ENCODE data around the gene PHF1.
A peak's percentile ranks its signal among the peaks of the same experiment; 100 is the strongest.

The PHF1 gene

DNA sequence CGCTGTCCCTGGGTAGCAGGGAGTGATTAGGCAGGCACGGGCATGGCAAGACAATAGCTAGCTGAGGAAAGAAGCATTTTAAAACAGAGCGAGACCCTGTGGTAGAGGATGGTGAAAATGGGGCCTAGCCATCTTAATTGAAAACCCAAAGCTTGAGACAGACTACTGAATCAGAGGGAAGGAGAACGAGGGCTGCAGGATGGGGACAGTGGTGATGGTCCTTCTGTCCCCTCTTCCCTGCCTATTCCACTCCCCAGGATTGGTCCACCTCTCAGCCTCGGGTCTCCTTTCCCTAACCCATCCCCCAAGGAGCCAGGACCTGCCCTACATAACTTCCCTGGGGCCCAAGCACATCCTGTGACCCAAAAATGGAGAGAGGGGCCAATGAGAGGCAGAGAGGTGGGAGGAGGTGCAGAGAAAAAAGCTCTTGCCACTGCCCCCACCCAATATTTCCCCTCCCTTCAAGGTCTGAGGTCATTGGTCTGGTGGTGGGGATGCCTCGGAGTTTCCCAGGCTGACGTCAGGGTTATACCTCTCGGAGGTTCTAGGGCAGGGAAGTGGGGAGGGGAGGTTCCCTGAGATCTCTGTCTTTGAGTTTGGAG is 8.0 kb downstream of the PHF1 start:
- peak; percentile 56 to 61 for DNase-seq

DNA sequence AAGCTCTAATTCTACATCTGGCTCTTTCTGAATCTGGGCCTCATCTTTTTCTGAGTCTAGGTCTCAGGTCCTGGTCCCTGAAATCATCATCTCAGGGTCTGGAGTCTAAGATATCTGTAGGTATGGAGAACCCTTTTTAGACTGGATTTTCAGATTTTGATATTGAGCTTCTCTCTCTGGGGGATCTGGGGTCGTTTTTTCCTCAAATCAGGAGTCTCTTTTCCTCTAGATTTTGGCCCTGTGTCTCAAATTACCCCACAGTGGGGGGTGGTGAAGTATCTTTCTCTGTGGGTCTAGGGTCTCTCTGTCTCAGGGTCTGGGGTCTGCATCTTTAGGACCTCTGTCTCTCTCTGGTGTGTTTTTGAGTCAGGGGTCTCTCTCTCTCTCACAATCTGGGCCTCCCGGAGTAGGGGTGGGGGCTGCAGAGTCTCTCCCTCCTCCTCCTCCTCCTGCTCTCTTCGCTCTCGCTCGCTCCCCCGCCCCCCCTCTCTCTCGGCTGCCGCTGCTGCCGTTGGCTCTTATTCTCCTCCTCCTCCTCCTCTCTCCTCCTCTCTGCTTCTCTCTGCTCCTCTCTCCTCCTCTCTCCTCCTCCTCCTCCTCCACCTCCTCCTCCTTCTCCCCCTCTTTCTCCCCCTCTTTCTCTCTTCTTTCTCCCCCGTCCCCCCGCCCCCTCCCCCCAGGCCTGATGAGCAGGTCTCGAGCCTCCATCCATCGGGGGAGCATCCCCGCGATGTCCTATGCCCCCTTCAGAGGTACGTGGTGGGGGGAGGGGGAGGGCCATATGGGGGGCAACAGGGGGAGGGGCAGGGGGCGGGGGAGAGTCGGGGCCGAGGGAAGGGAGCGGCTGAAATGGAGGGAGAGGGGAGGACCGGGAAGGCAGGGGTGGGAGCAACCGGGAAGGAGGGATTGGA is 9.0 kb downstream of the PHF1 start, which contains the start of gene SYNGAP1:
Gene SYNGAP1, plus strand, starts transcription at position 486 of the 911 bp plus-strand sequence. Its CDS starts 200 bp downstream, at position 686.
- peak; percentile 64 for DNase-seq

DNA sequence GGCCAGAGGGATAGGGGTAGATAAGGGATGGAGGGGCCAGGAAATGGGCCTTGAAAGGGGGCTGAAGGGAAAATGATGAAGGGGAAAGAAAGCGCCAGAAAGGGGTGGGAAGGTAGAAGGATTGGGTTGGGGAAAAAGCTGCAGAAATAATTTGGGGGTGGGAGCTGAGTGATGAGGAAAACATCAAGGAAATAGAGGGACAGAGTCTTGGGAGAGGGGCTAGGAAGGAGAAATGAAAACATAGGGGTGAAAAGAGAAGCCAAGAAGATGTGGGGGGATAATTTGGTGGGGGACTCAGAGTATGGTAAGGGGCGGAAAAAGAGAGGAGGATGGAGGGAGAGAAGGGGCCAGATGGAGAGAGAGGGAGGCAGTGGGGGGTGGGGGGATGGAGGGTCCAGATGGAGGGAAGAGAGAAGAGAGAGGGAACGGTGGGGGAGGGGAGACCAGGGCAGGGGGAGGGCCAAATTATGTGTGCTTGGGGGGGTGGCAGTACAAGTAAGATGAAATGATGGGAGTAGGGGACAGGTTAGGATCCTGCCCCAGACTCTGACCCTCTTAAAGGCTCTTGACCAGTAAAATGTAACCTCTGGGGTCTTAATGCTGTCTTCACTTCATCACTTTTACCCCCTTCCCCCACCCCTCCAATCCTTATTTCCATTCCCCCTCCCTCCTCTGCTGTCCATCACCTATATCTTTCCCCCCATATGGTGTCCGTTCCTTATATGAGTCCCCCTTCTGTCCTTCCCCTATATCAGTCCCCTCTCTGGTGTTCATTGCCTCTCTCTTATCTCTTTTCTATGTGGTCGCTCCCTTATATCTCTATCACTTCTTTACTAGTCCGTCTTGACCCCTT is 9.9 kb downstream of the PHF1 start:
- DNase-seq: no peak

DNA sequence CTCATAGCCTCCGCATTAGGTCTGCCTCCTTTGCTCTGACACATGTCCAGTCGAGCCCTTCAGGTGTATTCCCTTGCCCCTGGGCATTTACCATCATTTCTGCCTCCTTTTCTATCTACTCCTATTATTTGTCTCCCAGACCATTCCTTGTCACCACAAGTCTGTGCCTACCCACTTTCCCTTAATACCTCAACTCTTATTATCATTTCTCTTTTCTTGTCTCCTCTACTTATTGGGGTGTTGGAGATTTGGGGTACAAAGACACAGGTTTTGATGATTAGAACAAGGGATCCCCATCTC is 10.5 kb downstream of the PHF1 start:
- DNase-seq: no peak

DNA sequence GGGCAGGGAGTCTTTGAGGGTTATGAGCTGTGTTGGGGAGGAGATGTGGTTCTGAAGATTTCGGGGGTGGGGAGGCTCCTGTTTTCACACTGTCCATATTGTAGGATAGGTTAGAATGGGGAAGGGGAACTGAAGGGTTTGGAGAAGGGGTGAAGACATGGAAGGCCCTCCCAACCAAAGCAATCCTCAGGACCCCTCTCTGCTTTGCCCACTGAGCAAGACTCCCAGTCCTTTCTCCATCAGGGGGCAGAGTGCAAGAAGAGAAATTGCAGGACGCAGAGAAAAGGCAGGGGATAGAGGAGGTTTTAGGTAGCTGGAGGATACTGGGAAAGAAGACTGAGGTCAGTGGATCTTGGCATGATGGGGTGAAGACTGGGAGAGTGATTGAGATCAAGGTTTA is 13.0 kb downstream of the PHF1 start:
- DNase-seq: no peak

DNA sequence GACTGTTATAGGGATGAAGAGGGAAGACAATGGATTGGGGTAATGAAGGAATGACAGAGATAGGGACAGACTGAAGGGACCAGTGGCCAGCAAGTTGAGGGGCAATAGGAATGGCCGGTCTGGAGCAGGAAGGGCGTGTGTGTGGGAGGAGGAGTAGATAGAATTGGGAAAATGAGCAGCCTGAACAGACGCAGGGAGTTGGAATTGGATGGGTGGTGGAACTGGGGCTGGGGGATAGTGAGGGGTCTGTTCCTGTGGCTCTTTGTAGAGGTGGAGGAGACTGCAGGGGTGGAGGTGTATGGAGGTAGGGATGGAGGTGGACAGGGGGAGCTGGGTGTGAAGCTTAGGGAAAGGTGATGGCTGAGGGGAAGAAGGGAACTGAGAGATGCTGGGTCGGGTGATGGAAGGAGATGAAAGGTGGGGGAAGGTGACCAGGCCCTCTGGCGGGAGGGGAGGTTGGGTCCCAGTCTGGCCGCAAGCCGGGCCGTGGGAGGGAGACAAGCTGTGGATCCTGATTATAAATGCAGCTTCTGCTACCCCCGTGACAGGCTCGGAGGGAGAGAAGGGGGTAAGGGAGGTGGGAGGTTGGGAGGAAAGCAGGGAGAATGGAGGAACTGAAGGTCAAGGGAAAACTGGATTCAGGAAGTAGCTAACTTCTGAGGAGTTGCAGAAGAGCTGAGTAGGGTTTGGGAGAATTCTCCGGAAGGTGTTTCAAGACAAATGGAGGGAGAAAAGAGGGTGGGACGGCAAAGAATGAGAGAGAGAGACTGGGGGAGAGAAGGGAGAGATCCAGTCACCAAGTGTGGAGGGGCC is 14.2 kb downstream of the PHF1 start:
- no peak for DNase-seq

DNA sequence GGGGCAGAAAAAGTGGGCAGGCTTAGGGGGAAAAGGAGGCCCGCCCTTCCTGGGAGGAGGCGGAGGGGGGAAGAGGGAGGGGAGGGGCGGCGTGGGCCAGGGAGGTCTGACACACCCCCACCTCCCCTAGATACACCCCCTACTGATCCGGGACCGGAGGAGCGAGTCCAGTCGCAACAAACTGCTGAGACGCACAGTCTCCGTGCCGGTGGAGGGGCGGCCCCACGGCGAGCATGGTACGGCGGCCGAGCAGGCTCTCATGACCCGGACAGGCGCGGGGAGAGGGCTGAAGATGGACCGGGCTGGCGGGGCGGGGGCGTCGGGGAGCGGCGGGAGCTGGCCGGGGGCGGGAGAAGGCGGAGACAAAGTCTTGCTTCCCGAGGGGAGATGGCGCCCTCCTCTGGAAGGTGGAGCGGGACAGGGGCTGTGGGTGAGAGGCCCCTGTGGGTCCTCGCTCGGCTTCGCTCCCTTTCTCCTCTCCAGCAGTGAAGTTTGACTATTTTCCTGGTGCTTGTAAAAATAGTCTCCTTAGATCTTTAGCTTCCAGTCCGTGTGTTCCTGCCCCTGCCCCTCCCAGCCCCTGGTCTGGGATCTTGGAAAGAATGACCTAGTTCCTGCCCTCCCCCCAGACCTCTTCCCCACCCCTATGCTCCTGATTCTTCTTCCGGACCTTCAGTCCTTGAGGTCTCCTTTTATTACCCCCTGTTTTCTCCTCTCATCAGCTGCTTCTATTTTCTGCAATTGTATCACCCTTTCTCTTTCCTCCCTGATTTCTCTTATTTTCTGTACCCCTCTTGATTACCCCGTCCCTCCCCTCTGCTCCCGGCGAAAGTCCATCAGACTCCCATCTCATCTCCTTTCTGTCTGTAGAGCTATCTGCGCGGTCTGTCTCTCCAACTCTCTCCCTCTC is 15.1 kb downstream of the PHF1 start:
- DNase-seq: peak; percentile 81 to 88

DNA sequence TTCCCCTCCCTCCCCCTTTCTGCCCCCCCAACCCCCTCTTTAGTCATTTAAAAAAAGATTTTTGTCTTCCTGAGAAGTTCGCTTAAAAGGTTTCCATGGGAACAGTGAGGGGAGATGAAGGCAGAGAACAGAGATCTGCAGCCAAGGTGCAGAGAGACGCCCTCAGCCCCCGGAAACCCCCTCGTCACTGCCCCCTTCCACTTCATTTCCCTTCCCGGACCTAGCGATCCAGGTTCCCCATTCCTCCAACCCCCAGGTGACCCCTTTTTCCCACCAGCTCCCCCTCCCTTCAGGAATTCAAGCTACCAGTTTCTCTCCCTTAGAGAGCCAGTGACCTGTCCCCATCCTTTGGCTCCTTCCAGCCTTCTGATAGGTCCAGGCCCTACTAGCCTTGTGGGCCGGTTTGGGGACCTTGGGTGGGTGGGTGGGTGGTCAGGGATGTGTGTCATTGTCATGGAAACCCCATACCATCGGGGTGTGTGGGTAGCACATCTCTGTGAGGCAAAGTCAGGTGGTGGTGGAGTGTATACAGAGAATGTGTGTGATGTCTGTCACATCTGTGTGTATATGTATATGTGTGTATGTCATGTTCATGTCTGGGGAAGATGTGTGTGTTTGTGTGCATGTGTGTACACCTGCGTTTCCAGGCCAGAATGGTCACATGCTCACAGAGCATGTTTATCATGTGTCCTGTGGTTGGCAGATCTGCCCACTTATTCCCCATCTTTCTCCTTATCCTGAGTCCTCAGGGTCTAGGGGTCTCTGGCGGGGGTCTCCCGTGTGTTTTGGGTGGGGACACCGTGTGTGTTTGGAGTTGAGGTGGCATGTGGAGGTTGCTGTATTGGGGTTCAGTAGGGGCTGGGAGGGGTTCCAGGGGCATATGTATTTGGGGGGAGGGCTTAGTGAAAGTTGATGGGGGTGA is 16.0 kb downstream of the PHF1 start:
- no peak for DNase-seq

DNA sequence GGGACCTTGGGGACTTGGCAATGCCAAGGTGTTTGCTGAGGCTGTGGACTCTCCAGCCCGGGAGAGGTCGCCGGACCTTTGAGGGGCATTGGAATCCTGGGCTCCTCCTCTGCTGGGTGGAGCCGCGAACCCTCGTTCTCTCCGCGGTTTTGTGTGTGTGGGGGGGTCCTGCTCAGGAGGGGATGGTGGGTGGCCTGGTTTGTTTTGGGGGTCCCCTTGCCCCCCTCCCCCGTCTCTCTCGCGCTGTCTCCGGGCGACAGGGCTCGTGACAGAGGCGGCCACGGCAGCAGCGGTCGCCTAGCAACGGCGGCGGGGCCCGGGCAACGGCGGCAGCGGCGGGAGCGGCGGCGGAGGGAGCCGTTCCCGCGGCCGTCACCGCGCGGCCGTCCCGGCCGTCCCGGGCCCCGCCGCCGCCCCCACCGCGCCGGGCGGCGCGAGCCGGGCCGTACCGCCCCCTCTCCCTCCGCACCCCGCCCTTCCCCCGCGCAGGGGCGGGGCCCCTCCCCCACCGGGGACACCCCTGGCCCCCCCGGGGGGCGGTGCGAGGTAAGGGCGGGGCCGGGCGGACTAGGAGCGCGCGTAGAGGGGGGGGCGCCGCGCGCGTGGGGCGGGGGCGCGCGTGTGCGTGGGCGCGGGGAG is 16.9 kb downstream of the PHF1 start:
- peak; percentile 58 to 67 for DNase-seq

DNA sequence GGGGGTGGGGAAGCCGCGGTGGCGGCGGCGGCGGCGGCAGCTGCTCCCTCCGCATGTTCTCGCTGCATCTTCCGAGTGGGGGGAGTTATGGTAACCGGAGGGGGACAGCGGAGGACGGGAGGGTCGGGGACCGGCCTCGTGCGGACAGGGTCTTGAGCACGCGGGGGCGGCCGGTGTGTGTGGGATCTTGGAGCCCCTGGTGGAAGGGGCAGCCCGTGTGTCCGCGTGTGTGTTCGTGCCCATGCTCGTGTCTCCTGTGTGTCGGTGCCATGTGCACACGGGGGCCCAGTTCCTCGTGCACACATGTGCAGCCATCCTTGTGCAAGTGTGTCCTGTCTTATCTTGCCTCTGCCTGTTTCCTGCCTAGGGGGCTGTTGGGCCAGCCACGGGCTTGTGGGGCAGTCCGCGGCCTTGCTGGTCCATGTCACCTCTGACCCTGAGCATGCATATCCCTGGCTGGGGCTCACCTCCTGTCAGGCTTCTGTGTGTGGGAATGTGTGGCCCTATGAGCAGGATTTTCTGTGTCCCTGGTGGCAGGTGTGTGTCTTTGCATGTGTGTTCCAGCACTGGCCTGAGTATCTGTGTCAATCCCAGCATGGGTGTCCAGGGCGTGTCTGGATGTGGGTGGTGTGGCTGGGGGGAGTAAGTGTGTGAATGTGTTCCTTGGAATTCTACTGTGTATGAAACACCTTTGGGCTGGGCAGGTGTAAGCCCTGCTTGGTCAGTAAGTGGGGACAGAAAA is 17.6 kb downstream of the PHF1 start:
- DNase-seq: peak; percentile 42 to 52

DNA sequence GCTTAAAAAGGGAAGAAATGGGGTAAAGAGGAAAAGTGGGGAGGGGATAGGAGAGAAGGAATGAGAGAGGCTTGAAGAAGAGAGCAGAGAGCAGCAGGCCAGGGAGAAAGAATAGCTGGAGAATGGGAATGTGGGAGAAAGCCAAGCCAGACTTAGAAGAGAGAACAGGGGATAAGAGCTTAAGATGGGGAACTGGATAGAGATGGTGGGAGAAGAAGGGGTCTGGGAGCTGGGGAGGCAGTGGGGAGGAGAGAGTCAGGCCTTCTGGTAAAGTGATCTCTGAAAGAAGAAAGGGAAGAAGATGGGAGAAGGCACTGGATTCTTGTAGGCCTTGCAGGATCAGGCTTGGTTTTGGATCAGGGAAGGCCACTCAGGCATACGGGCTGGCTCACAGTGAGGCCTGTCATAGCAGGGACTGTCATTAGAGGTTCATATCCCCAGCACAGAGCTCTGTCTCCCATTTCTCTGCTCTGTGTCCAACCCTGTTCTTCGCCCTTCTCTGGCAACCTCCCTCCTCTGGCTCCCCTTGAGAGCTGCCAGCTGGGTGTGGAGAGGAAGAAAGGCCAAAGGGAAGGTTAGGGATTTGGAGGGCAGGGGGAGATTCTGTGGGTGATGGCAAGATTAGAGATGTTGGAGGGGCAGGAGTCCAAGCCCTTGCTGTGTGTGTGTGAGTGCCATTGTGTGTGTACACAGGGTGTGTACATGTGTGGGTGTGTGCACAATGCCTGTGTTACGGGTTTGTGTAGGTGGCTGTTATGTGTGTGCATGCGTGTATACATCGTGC is 18.3 kb downstream of the PHF1 start:
- DNase-seq: no peak

DNA sequence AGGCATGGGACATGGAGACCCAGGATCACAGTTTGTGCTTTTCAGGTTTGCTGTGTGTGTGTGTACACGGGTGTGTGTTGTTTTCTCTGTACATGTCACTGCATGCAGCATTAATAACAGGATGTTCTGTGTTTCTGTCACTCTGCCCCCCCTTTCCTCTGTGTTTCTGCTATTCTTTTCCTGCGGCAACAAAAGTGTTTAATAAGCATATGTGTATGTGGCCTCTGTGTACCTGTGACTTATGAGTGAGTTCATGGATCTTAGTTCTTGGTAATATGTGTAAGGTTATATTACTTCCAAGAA is 18.9 kb downstream of the PHF1 start:
- no peak for DNase-seq

DNA sequence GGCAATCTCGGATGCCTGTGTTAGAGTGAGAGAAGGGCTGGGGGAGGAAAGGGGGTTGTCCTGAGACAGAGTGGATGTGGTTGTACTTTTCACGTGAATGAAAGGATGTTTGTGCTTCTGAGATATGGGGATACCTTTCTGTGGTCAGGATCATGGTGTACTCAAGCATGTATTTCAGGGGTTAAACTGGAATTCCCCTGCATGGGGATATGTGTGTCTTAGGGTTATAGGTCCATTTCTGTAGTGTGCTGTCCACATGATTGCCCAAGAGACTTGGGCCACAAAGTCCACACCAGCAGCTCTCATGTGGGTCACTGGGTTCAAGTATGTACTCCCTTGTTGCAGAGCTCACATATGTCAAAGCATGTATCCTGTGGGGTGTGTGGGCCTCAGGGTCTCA is 19.5 kb downstream of the PHF1 start:
- no peak for DNase-seq

DNA sequence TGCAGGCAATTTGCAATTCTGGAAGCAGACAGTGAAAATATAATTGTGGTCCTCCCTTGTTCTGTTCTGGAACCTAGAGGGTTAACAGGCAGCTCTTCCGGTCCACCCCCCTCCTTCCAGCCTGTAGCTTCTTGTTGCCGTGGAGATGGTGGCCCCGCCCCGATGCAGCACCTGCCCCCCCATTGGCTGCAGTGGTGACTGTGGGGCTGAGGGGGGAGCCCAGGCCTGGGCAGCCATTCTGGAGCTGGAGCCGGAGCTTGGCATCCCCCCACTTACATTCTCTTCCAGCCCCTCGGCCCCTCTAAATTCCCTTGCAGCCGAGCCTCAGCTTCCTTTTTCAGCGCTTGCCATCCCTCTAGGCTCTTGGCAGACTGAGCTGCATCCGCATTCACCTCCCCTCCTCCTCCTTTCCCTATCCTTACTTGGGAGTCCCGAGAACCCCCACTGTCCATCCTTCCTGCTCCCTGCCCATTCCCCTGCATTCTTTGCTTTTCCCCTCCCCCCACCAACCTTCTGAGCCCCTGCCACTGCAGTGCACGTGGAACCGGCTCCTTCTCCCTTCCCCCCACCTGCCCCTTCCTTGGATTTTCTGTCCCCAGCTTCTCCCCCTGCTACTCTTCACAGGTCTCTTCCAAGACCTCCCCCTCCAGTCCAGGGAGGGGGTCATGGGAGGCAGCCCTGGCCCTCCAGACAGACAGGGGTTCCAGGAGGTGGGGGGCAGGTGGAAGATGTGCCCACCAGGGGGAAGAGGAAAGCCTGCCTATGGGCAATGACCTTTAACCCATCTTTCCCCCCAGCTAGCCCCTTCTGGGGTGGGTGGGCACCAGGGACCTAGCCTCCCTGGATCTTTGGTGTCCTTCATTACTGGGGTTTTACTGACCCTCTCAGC is 20.4 kb downstream of the PHF1 start:
- peak; percentile 79 to 80 for DNase-seq

DNA sequence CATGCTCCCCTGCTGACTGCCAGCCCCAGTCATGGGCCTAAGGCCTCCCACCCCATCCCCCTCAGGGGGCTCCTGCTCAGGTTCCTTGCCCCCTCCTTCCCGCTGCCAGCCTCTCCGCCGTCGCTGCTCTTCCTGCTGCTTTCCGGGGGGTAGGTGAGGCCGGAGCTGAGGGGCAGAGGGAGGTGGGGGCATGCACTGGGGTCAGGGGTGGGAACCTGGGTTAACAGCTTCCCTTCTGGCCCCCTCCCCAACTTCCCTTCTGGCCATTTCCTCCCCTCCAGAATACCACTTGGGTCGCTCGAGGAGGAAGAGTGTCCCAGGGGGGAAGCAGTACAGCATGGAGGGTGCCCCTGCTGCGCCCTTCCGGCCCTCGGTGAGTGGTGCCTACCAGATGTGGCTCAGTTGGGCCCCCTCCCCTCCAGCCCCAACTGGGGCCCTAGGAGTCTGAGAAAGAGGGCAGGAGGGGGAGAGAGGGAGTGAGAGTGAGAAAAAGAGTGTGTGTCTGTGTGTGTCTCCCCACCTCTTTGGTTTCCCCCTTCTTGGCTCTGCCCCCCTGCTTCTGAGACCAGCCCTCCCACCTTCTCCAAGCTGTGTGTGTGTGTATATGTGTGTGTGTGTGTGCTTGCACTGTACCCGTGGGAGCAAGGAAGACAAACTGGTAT is 21.2 kb downstream of the PHF1 start:
- DNase-seq: no peak

DNA sequence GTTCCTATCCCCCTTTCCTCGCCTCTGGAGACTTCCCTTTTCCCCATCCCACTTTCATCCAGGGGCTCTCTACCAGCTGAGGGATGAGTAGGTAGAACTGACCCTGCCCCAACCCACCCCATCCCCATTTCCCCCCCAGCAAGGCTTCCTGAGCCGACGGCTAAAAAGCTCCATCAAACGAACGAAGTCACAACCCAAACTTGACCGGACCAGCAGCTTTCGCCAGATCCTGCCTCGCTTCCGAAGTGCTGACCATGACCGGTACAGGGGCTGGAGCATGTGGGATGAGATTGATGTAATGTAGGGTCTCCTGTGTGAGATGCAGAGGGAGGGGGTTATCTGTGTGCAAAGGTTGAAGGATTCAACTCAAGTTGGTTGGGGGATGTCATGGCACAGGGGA is 21.7 kb downstream of the PHF1 start:
- DNase-seq: no peak

DNA sequence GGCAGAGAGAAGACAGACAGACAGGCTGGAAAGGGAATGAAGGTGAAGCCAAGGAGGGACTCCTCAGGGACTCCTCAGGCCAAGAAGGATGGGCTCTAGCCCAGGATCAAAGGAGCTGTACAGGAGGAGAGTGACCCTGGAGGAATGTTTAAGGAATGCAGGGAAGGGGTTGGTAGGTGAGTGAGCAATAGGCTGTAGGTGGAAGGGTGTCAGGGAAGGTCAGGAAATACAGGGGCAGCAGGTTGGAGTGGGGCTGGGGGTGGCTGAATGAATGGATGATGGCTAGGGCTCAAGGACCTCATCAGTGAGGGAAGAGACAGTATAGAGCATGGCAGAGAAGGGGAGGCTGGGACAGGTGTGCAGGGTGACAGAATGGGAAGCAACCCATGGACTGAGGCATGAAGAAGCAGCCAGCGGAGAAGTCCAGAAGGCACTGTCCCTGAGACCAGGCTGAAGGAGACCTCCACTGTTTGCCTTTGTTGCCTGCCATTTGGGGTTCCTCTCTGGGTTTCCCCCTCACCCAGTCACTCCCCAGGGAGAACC is 22.3 kb downstream of the PHF1 start:
- DNase-seq: no peak
